MM.1S (cell line): ENCODE measurements around the gene JADE1.

ENCODE experiments used
- DNase-seq: peaks from one replicate; pipeline ENCODE4 v3.0.0-alpha.2; 2015
- H2AFZ ChIP-seq: fragments of 300-600 bp; sonication (generic); 2 replicates; pipeline ENCODE4 v1.6.0; 2016; ENCODE audit warnings: antibody characterized with exemption, low read length
- H3F3A ChIP-seq: fragments of 300-600 bp; sonication (generic); 2 replicates; pipeline ENCODE4 v1.6.1; 2016; ENCODE audit warnings: mild to moderate bottlenecking, antibody characterized with exemption, low read length, moderate library complexity, mixed read lengths; ENCODE audit not compliant: insufficient read depth
- H3K27ac ChIP-seq: fragments of 300-600 bp; sonication (generic); 2 replicates; pipeline ENCODE4 v1.5.1; 2016; ENCODE audit warnings: mild to moderate bottlenecking, low read length
- H3K27me3 ChIP-seq: fragments of 300-600 bp; sonication (generic); replicated peaks from 2 replicates; pipeline ENCODE4 v1.6.0; 2016; ENCODE audit warnings: low read length; ENCODE audit not compliant: insufficient read depth
- H3K36me3 ChIP-seq: fragments of 300-600 bp; sonication (generic); replicated peaks from 2 replicates; pipeline ENCODE4 v1.6.1; 2016; ENCODE audit warnings: mild to moderate bottlenecking, low read length, mixed read lengths; ENCODE audit not compliant: insufficient read depth
- H3K4me1 ChIP-seq: fragments of 300-600 bp; sonication (generic); 2 replicates; pipeline ENCODE4 v1.6.1; 2016; ENCODE audit warnings: low read length, mixed read lengths
- H3K4me2 ChIP-seq: fragments of 300-600 bp; sonication (generic); 2 replicates; pipeline ENCODE4 v1.6.0; 2016; ENCODE audit warnings: low read depth, low read length
- H3K4me3 ChIP-seq: fragments of 300-600 bp; sonication (generic); 2 replicates; pipeline ENCODE4 v1.5.1; 2016; ENCODE audit warnings: low read length, mixed read lengths
- H3K79me2 ChIP-seq: fragments of 300-600 bp; sonication (generic); 2 replicates; pipeline ENCODE4 v1.6.1; 2016; ENCODE audit warnings: mixed run types, low read length, mixed read lengths
- H3K9ac ChIP-seq: fragments of 300-600 bp; sonication (generic); 2 replicates; pipeline ENCODE4 v1.6.1; 2016; ENCODE audit warnings: low read length, mixed read lengths
- H3K9me2 ChIP-seq: fragments of 300-600 bp; sonication (generic); replicated peaks from 2 replicates; pipeline ENCODE4 v1.6.1; 2016; ENCODE audit warnings: mild to moderate bottlenecking, low read length, mixed read lengths; ENCODE audit not compliant: insufficient read depth
- H3K9me3 ChIP-seq: fragments of 300-600 bp; sonication (generic); replicated peaks from 2 replicates; pipeline ENCODE4 v1.6.1; 2016; ENCODE audit warnings: mild to moderate bottlenecking, low read length, mixed read lengths; ENCODE audit not compliant: insufficient read depth
- H4K20me1 ChIP-seq: fragments of 300-600 bp; sonication (generic); 2 replicates; pipeline ENCODE4 v1.6.1; 2016; ENCODE audit warnings: mild to moderate bottlenecking, low read length, moderate library complexity, mixed read lengths; ENCODE audit not compliant: insufficient read depth
- EZH2 ChIP-seq: fragments of 300-600 bp; sonication (generic); optimal IDR thresholded peaks from 2 replicates; pipeline ENCODE3; 2017; ENCODE audit warnings: low read depth, mild to moderate bottlenecking, antibody characterized with exemption, low read length, mixed read lengths
- EZH2phosphoT487 ChIP-seq: fragments of 300-600 bp; sonication (generic); IDR thresholded peaks from 2 replicates; pipeline ENCODE4 v1.6.1; 2018; ENCODE audit warnings: antibody characterized with exemption, low read length
- TF ChIP-seq, protein P1 (sequence below): fragments of 300-600 bp; sonication (generic); IDR thresholded peaks from 2 replicates; pipeline ENCODE4 v1.5.1; 2016; ENCODE audit warnings: antibody characterized with exemption, low read length, mixed read lengths

Gene JADE1

DNA sequence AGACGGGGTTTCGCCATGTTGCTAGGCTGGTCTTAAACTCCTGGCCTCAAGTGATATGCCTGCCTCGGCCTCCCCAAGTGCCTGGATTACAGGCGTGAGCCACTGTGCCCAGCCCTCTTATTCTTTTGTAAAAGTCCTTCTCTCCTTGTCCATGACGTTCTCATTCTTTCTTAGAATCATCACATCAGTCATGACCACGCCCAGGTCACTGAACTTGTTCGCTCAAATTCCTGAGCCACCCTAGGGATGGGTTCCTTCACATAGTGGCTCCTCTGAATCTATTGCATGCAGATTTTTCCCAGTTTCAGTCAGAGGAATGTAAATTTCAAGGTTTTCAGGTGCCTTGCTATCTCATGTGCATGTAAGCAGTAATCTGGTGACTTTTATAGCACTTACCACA lies 15.7 kb downstream of the JADE1 start:
- H3K27ac ChIP-seq, result no peak overlapping the region

DNA sequence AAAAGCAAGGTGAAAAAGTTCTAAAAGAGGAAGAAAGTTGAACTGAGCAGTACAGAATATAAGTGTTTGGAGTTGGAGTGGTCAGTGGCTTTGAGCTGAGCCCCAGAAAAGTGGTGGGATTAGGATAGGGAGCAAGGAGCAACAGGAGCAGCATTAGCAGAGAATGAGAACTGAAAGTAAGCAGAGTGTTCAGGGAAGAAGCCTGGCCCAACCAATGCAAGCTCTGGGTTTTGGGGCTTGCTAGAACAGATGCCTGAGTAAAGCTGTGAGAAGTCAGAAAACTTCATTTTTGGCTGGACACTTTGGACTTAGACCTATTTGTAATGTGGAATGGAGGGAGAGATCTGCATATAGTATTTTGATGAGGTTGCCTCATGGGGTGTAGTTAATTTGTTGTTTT lies 17.8 kb downstream of the JADE1 start:
- Histone ChIP-seq H3K4me3 (no peak overlapping the region), H3K9me2 (no peaks in the 10 kb centered on the region), H3K9ac (no peak overlapping the region), H3K4me1 (peaks cover 62% of the 10 kb centered on the region), H3K27ac (peak overlapping the region; percentile 6; the same call in 1 of the 2 replicates), H2AFZ (no peak overlapping the region), H4K20me1 (peaks cover 54% of the 10 kb centered on the region), H3K4me2 (no peak overlapping the region), H3K27me3 (no peaks in the 10 kb centered on the region), H3F3A (peaks cover 40% of the 10 kb centered on the region), H3K79me2 (peaks cover 100% of the 10 kb centered on the region), H3K9me3 (no peaks in the 10 kb centered on the region), H3K36me3 (0 out of 2 replicates have a peak, but pooled peaks cover 3% of the 10 kb centered on the region)
- no peak for DNase-seq
- TF ChIP-seq EZH2 (no peak), EZH2phosphoT487 (no peak)
- TF ChIP-seq, protein P1, sequence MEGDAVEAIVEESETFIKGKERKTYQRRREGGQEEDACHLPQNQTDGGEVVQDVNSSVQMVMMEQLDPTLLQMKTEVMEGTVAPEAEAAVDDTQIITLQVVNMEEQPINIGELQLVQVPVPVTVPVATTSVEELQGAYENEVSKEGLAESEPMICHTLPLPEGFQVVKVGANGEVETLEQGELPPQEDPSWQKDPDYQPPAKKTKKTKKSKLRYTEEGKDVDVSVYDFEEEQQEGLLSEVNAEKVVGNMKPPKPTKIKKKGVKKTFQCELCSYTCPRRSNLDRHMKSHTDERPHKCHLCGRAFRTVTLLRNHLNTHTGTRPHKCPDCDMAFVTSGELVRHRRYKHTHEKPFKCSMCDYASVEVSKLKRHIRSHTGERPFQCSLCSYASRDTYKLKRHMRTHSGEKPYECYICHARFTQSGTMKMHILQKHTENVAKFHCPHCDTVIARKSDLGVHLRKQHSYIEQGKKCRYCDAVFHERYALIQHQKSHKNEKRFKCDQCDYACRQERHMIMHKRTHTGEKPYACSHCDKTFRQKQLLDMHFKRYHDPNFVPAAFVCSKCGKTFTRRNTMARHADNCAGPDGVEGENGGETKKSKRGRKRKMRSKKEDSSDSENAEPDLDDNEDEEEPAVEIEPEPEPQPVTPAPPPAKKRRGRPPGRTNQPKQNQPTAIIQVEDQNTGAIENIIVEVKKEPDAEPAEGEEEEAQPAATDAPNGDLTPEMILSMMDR, result no peak

More for the DNA sequence above, 15.7 kb downstream of the JADE1 start:
- Histone ChIP-seq H3K9me3 (no peaks in the 10 kb centered on the region), H3K27me3 (no peaks in the 10 kb centered on the region), H3K79me2 (peaks cover 100% of the 10 kb centered on the region), H3K4me2 (no peak overlapping the region), H4K20me1 (peaks cover 43% of the 10 kb centered on the region), H3K4me3 (no peak overlapping the region), H3F3A (0 out of 2 replicates have a peak, but pooled peaks cover 22% of the 10 kb centered on the region), H3K36me3 (0 out of 2 replicates have a peak, but pooled peaks cover 3% of the 10 kb centered on the region), H3K9ac (no peak overlapping the region), H3K9me2 (no peaks in the 10 kb centered on the region), H3K4me1 (peaks cover 47% of the 10 kb centered on the region), H2AFZ (no peak overlapping the region)
- DNase-seq, result no peak
- no peak for TF ChIP-seq EZH2phosphoT487
- TF ChIP-seq, protein P1, result no peak
- no peak for TF ChIP-seq EZH2

DNA sequence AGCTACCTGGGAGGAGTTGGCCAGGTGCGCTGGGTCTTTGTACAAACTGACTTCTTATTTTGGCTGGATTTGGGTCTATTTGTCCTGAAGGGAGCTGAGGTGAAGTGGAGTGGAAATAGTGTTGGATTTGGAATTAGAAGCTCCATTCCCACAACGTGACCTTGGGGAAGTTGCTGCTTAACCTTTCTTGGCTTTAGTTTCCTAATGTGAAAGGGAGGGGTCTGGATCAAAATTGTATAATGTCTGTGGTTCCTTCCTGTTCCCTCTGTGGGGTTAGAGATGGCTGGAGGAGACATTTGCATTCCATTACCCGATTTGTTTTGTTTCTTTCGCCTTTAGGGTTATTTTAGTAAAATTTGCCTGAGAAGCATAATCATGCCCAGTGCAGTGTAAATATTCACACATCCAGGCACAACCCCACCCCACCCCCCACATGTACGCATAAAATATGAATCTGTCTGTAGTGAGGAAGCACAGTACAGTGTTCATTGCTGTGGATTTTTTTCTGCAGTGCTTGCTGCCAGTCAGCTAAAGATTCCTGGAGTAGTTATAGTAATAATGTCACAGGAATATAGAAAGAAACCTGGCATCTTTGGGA lies 21.5 kb downstream of the JADE1 start:
- H3K27ac ChIP-seq, result peak overlapping the region; percentile 66
- no peaks in the 10 kb centered on the region for H3K9me3 ChIP-seq
- peaks cover 72% of the 10 kb centered on the region for H3K4me1 ChIP-seq
- peaks cover 37% of the 10 kb centered on the region for H4K20me1 ChIP-seq
- H2AFZ ChIP-seq, result no peak overlapping the region
- H3K4me3 ChIP-seq, result no peak overlapping the region; the same call in 1 of the 2 replicates
- H3F3A ChIP-seq, result peaks cover 44% of the 10 kb centered on the region
- H3K79me2 ChIP-seq, result peaks cover 100% of the 10 kb centered on the region
- H3K36me3 ChIP-seq, result peaks cover 2% of the 10 kb centered on the region; the same call in 1 of the 2 replicates
- no peak for DNase-seq
- peak overlapping the region; percentile 3; the same call in 1 of the 2 replicates for H3K9ac ChIP-seq
- H3K4me2 ChIP-seq, result peak overlapping the region; percentile 47
- TF ChIP-seq EZH2phosphoT487 (no peak), EZH2 (no peak)
- TF ChIP-seq, protein P1, result no peak
- H3K9me2 ChIP-seq, result no peaks in the 10 kb centered on the region
- H3K27me3 ChIP-seq, result no peaks in the 10 kb centered on the region
